Measurements from ENCODE around the gene NSMF. TPM values are rescaled to one million over a fixed set of nuclear protein-coding genes. Genes with fewer than 3 reads are reported as not detected.
A peak's percentile ranks its signal among the peaks of the same experiment; 100 is the strongest.

Gene NSMF
- total and polyA plus RNA-seq, 10 donors = 21.8 to 49.3 (median 26.1) TPM

DNA sequence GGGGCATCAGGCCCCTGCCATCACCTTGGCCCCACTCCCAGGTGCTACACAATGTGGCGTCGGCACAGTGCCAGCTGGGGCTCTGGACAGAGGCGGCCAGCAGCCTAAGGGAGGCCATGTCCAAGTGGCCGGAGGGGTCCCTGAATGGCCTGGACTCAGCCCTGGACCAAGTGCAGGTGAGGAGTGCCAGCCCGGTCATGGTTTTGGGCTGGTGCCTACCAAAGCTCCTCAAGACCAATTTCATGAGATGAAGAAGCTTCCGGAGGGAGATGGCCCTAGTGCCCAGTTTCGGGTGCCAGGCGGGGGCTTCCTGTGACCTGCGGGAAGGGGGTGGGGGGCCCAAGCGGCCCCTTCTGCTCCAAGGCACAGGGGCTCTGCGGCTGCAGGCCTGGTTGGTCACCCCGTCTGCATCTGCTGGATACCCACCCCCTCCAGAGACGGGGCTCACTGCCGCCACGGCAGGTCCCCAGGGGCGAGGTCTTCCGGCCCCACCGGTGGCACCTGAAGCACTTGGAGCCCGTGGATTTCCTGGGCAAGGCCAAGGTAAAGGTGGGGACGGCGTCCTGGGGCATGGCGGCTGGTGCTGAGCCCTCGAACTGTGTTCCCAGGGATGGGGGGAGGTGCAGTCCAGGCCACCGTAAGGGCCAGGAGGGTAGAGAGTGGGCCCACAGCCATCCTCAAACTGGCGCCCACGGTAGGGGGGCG, 30.1 kb downstream of the NSMF start:
- H3K4me3 ChIP-seq = peak overlapping the region in 1 of 8 donors; percentile 21
- peaks cover 0 to 36% (median 13%) of the 10 kb centered on the region in 6 donors for H3K4me1 ChIP-seq
- no peaks in the 10 kb centered on the region for H3K9me3 ChIP-seq
- no peak overlapping the region for H3K27ac ChIP-seq
- H3K36me3 ChIP-seq = no peaks in the 10 kb centered on the region
- peaks cover 0 to 32% (median 0%) of the 10 kb centered on the region in 7 donors for H3K27me3 ChIP-seq (replicated peaks in 1 of 7)
- TF ChIP-seq POLR2A (IDR thresholded peaks at IDR 0.05) = no peak
- peak in 1 of 3 donors; percentile 33 for TF ChIP-seq POLR2AphosphoS5 (IDR thresholded peaks at IDR 0.05)
- TF ChIP-seq, protein P1, sequence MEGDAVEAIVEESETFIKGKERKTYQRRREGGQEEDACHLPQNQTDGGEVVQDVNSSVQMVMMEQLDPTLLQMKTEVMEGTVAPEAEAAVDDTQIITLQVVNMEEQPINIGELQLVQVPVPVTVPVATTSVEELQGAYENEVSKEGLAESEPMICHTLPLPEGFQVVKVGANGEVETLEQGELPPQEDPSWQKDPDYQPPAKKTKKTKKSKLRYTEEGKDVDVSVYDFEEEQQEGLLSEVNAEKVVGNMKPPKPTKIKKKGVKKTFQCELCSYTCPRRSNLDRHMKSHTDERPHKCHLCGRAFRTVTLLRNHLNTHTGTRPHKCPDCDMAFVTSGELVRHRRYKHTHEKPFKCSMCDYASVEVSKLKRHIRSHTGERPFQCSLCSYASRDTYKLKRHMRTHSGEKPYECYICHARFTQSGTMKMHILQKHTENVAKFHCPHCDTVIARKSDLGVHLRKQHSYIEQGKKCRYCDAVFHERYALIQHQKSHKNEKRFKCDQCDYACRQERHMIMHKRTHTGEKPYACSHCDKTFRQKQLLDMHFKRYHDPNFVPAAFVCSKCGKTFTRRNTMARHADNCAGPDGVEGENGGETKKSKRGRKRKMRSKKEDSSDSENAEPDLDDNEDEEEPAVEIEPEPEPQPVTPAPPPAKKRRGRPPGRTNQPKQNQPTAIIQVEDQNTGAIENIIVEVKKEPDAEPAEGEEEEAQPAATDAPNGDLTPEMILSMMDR (IDR thresholded peaks at IDR 0.05 in 8 of 11, conservative IDR thresholded peaks at IDR 0.05 in 3 of 11) = no peak
- intact Hi-C loops (cut with DNase I; ENCODE audit: low total_unique reads) = no loop called here
- peak; percentile 80 for DNase-seq
- WGBS, 5 donors = 66 to 84% (median 80%) methylated on average over 17 to 27 of the region's 27 CpGs

DNA sequence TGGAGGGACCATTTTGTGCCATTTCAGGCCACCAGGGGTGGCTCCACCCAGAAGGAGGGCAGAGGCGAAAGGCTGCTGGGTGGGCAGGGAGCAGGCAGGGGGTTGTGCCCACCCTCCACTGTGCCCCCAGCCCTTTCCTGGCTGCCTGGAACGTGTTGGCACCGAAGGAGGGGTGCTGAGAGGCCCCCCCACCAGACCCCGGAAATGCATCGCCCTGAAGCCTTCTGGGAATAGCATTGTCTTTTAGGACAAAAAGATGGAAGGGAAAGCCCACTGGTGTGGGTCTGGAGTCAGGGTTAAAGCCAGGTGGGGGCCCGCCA, 30.9 kb downstream of the NSMF start:
- DNase-seq = peak; percentile 61
- intact Hi-C loops (cut with DNase I; ENCODE audit: low total_unique reads) = no loop called here
- WGBS, 5 donors = 71 to 89% (median 82%) methylated on average over 6 of the region's 6 CpGs
- H3K27ac ChIP-seq = no peak overlapping the region
- TF ChIP-seq, protein P1 (IDR thresholded peaks at IDR 0.05 in 8 of 11, conservative IDR thresholded peaks at IDR 0.05 in 3 of 11) = no peak
- TF ChIP-seq POLR2A (IDR thresholded peaks at IDR 0.05) (no peak), POLR2AphosphoS5 (IDR thresholded peaks at IDR 0.05) (no peak)
- peaks cover 0 to 32% (median 0%) of the 10 kb centered on the region in 7 donors for H3K27me3 ChIP-seq (replicated peaks in 1 of 7)
- H3K4me1 ChIP-seq = peaks cover 0 to 43% (median 17%) of the 10 kb centered on the region in 6 donors
- no peaks in the 10 kb centered on the region for H3K36me3 ChIP-seq
- H3K9me3 ChIP-seq = no peaks in the 10 kb centered on the region
- no peak overlapping the region for H3K4me3 ChIP-seq

DNA sequence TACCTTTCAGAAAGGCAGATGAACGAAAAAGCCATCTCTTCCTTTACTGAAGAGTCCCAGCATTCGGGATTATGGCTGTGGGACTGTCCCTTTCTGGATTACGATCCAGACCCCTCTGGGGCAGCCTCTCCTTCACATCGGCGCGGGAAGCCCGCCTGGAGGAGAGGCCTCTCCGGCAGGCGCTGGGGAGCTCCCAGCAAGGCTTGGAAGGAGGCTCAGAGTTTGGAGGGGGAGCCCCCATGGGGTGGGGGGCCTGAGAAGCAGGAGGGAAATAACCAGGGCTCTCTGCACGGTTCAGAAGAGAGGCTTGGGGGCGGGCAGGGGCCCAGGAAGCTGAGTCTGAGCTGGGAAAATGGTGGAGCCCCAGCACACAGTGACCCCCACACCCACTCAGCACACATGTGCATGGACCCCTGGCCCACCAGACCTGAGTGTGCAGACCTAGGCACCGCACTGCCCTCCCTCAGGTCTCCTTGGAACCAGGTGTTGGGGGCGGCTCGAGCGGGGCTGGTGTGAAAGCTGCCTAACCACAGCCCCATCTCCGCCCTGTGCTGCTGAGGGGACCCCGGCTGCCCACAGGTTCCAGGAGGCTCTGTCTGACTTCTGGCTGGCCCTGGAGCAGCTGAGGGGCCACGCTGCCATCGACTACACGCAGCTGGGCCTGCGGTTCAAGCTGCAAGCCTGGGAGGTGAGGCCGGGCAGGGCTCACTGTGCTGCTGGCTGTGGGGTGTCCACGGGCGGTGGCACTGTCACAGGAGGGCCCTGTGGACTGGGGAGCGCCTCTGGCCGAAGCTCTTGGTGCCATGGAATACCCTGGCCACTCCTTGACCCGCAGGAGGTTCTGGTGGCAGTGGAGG, 31.5 kb downstream of the NSMF start:
- Histone ChIP-seq H3K4me3 (no peak overlapping the region), H3K9me3 (no peaks in the 10 kb centered on the region), H3K36me3 (no peaks in the 10 kb centered on the region), H3K27me3 (replicated peaks in 1 of 7) (peaks cover 0 to 30% (median 0%) of the 10 kb centered on the region in 7 donors), H3K27ac (no peak overlapping the region), H3K4me1 (peaks cover 0 to 43% (median 18%) of the 10 kb centered on the region in 6 donors)
- WGBS, 5 donors = 79 to 83% (median 82%) methylated on average over 15 to 27 of the region's 27 CpGs
- DNase-seq = peak; percentile 68
- intact Hi-C loops (cut with DNase I; ENCODE audit: low total_unique reads) = no loop called here
- no peak for TF ChIP-seq POLR2A (IDR thresholded peaks at IDR 0.05)
- TF ChIP-seq POLR2AphosphoS5 (IDR thresholded peaks at IDR 0.05) = no peak
- TF ChIP-seq, protein P1 (IDR thresholded peaks at IDR 0.05 in 8 of 11, conservative IDR thresholded peaks at IDR 0.05 in 3 of 11) = no peak
